HepG2 (cell line): Measurements from ENCODE around the gene CREBBP. TPM values are rescaled to one million over a fixed set of nuclear protein-coding genes. Genes with fewer than 3 reads are reported as not detected.
A peak's percentile ranks its signal among the peaks of the same experiment; 100 is the strongest.

Source experiments
- ATM ChIP-seq: fragments of 450-650 bp; IDR thresholded peaks from 2 replicates; pipeline ENCODE4 v1.7.1; 2017; ENCODE audit warnings: mild to moderate bottlenecking, borderline replicate concordance
- CBFB ChIP-seq: sonication (generic); formaldehyde crosslinking; IDR thresholded peaks from 2 replicates; pipeline ENCODE4 v1.4.0; 2020; ENCODE audit warnings: missing genetic modification reagents
- MAF1 ChIP-seq: sonication (generic); formaldehyde crosslinking; IDR thresholded peaks from 2 replicates; pipeline ENCODE4 v1.5.0; 2020; ENCODE audit warnings: missing genetic modification reagents, borderline replicate concordance
- NCOR1 ChIP-seq: fragments of 200-600 bp; sonication (generic); IDR thresholded peaks from 2 replicates; pipeline ENCODE4 v1.7.0; 2017; ENCODE audit warnings: antibody characterized with exemption, low read length, borderline replicate concordance
- PAX8 ChIP-seq: sonication (generic); formaldehyde crosslinking; IDR thresholded peaks from 2 replicates; pipeline ENCODE4 v1.8.0; 2022; ENCODE audit warnings: mild to moderate bottlenecking, missing genetic modification reagents, borderline replicate concordance
- POLR2A ChIP-seq, 2 experiments: IDR thresholded peaks; 2 replicates each; pipeline ENCODE4 v1.6.1; 2011; ENCODE audit warnings: low read depth in 2 of 2, low read length in 2 of 2, mild to moderate bottlenecking in 1 of 2, moderate library complexity in 1 of 2; ENCODE audit not compliant: insufficient read depth in 1 of 2
- RBFOX2 ChIP-seq: fragments of 200-400 bp; formaldehyde crosslinking; IDR thresholded peaks from 2 replicates; pipeline ENCODE4 v1.6.1; 2017; ENCODE audit warnings: low read depth, mild to moderate bottlenecking, low read length
- TBL1XR1 ChIP-seq: fragments of 150-350 bp; IDR thresholded peaks from 2 replicates; pipeline ENCODE4 v1.6.1; 2014; ENCODE audit warnings: borderline replicate concordance, low read length; ENCODE audit not compliant: partially characterized antibody
- TGIF2 ChIP-seq: IDR thresholded peaks from 2 replicates; pipeline ENCODE4 v1.6.1; 2016; ENCODE audit warnings: control low read depth, missing compliant biosample characterization
- TMF1 ChIP-seq: sonication (generic); formaldehyde crosslinking; IDR thresholded peaks from 2 replicates; pipeline ENCODE4 v1.8.1; 2022; ENCODE audit warnings: low read depth, missing genetic modification reagents
- ZNF3 ChIP-seq: IDR thresholded peaks from 2 replicates; pipeline ENCODE4 v1.7.0; 2017; ENCODE audit warnings: inconsistent platforms
- ZNF501 ChIP-seq: sonication (generic); formaldehyde crosslinking; IDR thresholded peaks from 2 replicates; pipeline ENCODE4 v1.5.1; 2020; ENCODE audit warnings: mild to moderate bottlenecking, moderate library complexity, missing genetic modification reagents
- ZNF878 ChIP-seq: sonication (generic); formaldehyde crosslinking; IDR thresholded peaks from 2 replicates; pipeline ENCODE4 v1.8.1; 2023; ENCODE audit warnings: mild to moderate bottlenecking, missing genetic modification reagents, moderate library complexity
- polyA plus RNA-seq, 8 experiments: library from polyadenylated mRNA; depleted of rRNA in 3 of 8; stranded (reverse) in 7 of 8; unstranded in 1 of 8; fragments of >200 nt; fragmentation: Illumina TruSeq in 4 of 8; extraction: Trizol in 4 of 8; gene quantifications; 2 replicates each; pipeline versions ENCODE4 v1.2.1 to v1.2.3, GENCODE V29; 2011 to 2016; ENCODE audit warnings: low read depth in 4 of 8, missing spikeins in 1 of 8, mixed read lengths in 1 of 8; ENCODE audit not compliant: insufficient read depth in 1 of 8
- total RNA-seq, 5 experiments: library from RNA; depleted of rRNA; stranded (reverse); fragments of >200 nt; fragmentation: Illumina TruSeq; extraction: Trizol; gene quantifications; 2 replicates each; pipeline ENCODE4 v1.2.3, GENCODE V29; 2016; ENCODE audit warnings: low read depth in 1 of 5
- TF ChIP-seq, protein P1 (sequence below): sonication (generic); formaldehyde crosslinking; IDR thresholded peaks from 2 replicates; pipeline ENCODE4 v1.5.1; 2020; ENCODE audit warnings: missing genetic modification reagents, mild to moderate bottlenecking, borderline replicate concordance
- TF ChIP-seq, protein P2 (sequence below): sonication (generic); formaldehyde crosslinking; IDR thresholded peaks from 2 replicates; pipeline ENCODE4 v1.8.1; 2023; ENCODE audit warnings: mild to moderate bottlenecking, missing genetic modification reagents
- TF ChIP-seq, protein P3 (sequence below): IDR thresholded peaks from 2 replicates; pipeline ENCODE4 v1.6.1; 2016
- TF ChIP-seq, protein P4 (sequence below): sonication (generic); formaldehyde crosslinking; IDR thresholded peaks from 2 replicates; pipeline ENCODE4 v1.8.0; 2022; ENCODE audit warnings: missing genetic modification reagents, mild to moderate bottlenecking, borderline replicate concordance
- TF ChIP-seq, protein P5 (sequence below): sonication (generic); formaldehyde crosslinking; IDR thresholded peaks from 2 replicates; pipeline ENCODE4 v1.5.0; 2020; ENCODE audit warnings: missing genetic modification reagents, mild to moderate bottlenecking, borderline replicate concordance
- TF ChIP-seq, protein P6 (sequence below): sonication (generic); formaldehyde crosslinking; IDR thresholded peaks from 2 replicates; pipeline ENCODE4 v1.8.0; 2022; ENCODE audit warnings: missing genetic modification reagents, low read depth, mild to moderate bottlenecking, borderline replicate concordance
- TF ChIP-seq, protein P7 (sequence below): sonication (generic); formaldehyde crosslinking; IDR thresholded peaks from 2 replicates; pipeline ENCODE4 v1.4.0; 2020; ENCODE audit warnings: missing genetic modification reagents, borderline replicate concordance
- TF ChIP-seq, protein P8 (sequence below): IDR thresholded peaks from 2 replicates; pipeline ENCODE4 v1.6.1; 2016; ENCODE audit warnings: missing compliant biosample characterization, missing genetic modification reagents, borderline replicate concordance

Gene CREBBP
- total and polyA plus RNA-seq, 2 of the 13 experiments (the other 11 are each of a cell fraction or from before 2014, with no cell fraction given): 5.3 to 10.4 TPM

DNA sequence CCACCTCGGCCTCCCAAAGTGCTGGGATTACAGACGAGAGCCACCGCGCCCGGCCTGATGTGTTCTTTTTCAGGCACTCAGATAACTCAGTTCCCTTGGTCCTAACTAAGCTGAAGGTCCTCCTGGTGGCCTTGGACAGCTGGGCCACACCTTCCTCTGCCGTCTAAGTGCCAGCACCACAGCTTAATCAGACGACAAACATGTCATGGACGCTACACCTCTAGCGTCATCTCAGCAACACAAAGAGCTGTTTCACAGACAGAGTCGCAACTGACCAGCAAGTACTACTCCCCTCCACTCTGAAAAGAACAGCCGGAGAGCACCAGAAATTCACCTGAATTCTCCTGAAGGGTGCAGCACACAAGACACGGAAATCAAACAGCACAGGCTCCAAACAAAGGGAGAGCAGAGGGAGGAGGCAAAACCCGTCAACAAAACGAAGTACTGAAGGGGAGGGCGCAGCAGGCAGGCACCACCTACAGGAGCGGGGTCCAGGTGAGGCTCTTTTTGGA is 167.6 kb downstream of the CREBBP start (continued):
- TF ChIP-seq, protein P1, sequence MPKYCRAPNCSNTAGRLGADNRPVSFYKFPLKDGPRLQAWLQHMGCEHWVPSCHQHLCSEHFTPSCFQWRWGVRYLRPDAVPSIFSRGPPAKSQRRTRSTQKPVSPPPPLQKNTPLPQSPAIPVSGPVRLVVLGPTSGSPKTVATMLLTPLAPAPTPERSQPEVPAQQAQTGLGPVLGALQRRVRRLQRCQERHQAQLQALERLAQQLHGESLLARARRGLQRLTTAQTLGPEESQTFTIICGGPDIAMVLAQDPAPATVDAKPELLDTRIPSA (CRISPR knock-in tag): no peak
- TF ChIP-seq, protein P2, sequence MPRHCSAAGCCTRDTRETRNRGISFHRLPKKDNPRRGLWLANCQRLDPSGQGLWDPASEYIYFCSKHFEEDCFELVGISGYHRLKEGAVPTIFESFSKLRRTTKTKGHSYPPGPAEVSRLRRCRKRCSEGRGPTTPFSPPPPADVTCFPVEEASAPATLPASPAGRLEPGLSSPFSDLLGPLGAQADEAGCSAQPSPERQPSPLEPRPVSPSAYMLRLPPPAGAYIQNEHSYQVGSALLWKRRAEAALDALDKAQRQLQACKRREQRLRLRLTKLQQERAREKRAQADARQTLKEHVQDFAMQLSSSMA (CRISPR knock-in tag): no peak
- TF ChIP-seq ATM (no peak), ZNF878 (CRISPR knock-in tag) (0 out of 2 replicates have a peak, but pooled peaks have one; percentile 34), TBL1XR1 (no peak), ZNF501 (CRISPR knock-in tag) (0 out of 2 replicates have a peak, but pooled peaks have one; percentile 39), NCOR1 (no peak), CBFB (CRISPR knock-in tag) (no peak), MAF1 (no peak), TMF1 (CRISPR knock-in tag) (no peak), PAX8 (no peak), ZNF3 (CRISPR knock-in tag) (no peak), POLR2A (IDR thresholded peaks at IDR 0.05; ENCODE audit: insufficient read depth in 1 of 2, low read depth in 2 of 2, low read length in 2 of 2) (no peak), TGIF2 (CRISPR knock-in tag) (peak; percentile 57; the same call in 1 of the 2 replicates), RBFOX2 (no peak)
- TF ChIP-seq, protein P3, sequence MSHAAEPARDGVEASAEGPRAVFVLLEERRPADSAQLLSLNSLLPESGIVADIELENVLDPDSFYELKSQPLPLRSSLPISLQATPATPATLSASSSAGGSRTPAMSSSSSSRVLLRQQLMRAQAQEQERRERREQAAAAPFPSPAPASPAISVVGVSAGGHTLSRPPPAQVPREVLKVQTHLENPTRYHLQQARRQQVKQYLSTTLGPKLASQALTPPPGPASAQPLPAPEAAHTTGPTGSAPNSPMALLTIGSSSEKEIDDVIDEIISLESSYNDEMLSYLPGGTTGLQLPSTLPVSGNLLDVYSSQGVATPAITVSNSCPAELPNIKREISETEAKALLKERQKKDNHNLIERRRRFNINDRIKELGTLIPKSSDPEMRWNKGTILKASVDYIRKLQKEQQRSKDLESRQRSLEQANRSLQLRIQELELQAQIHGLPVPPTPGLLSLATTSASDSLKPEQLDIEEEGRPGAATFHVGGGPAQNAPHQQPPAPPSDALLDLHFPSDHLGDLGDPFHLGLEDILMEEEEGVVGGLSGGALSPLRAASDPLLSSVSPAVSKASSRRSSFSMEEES (CRISPR knock-in tag): no peak
- TF ChIP-seq, protein P4, sequence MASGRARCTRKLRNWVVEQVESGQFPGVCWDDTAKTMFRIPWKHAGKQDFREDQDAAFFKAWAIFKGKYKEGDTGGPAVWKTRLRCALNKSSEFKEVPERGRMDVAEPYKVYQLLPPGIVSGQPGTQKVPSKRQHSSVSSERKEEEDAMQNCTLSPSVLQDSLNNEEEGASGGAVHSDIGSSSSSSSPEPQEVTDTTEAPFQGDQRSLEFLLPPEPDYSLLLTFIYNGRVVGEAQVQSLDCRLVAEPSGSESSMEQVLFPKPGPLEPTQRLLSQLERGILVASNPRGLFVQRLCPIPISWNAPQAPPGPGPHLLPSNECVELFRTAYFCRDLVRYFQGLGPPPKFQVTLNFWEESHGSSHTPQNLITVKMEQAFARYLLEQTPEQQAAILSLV (CRISPR knock-in tag): no peak
- TF ChIP-seq, protein P5, sequence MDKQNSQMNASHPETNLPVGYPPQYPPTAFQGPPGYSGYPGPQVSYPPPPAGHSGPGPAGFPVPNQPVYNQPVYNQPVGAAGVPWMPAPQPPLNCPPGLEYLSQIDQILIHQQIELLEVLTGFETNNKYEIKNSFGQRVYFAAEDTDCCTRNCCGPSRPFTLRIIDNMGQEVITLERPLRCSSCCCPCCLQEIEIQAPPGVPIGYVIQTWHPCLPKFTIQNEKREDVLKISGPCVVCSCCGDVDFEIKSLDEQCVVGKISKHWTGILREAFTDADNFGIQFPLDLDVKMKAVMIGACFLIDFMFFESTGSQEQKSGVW (CRISPR knock-in tag): no peak
- TF ChIP-seq, protein P6, sequence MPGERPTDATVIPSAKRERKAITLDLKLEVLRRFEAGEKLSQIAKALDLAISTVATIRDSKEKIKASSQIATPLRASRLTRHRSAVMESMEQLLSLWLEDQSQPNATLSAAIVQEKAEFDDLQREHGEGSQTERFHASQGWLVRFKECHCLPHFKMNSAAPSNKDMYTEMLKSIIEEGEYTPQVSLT (CRISPR knock-in tag): no peak
- TF ChIP-seq, protein P7, sequence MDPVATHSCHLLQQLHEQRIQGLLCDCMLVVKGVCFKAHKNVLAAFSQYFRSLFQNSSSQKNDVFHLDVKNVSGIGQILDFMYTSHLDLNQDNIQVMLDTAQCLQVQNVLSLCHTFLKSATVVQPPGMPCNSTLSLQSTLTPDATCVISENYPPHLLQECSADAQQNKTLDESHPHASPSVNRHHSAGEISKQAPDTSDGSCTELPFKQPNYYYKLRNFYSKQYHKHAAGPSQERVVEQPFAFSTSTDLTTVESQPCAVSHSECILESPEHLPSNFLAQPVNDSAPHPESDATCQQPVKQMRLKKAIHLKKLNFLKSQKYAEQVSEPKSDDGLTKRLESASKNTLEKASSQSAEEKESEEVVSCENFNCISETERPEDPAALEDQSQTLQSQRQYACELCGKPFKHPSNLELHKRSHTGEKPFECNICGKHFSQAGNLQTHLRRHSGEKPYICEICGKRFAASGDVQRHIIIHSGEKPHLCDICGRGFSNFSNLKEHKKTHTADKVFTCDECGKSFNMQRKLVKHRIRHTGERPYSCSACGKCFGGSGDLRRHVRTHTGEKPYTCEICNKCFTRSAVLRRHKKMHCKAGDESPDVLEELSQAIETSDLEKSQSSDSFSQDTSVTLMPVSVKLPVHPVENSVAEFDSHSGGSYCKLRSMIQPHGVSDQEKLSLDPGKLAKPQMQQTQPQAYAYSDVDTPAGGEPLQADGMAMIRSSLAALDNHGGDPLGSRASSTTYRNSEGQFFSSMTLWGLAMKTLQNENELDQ: no peak
- TF ChIP-seq, protein P8, sequence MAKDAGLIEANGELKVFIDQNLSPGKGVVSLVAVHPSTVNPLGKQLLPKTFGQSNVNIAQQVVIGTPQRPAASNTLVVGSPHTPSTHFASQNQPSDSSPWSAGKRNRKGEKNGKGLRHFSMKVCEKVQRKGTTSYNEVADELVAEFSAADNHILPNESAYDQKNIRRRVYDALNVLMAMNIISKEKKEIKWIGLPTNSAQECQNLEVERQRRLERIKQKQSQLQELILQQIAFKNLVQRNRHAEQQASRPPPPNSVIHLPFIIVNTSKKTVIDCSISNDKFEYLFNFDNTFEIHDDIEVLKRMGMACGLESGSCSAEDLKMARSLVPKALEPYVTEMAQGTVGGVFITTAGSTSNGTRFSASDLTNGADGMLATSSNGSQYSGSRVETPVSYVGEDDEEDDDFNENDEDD (CRISPR knock-in tag): no peak
